Measurements from ENCODE around the gene ZNF330. TPM values are rescaled to one million over a fixed set of nuclear protein-coding genes. Genes with fewer than 3 reads are reported as not detected.
"Not testable (repeated sequence)": the region's sequence is repeated elsewhere in the genome, so short reads cannot be mapped to it uniquely, and the experiment has no call there.

ZNF330 gene
- polyA plus RNA-seq (ENCODE audit: insufficient read length in 12 of 12), result 10 to 100 TPM in 11 of 12 donors, not detected in 1; 25.8 to 42.0 (median 37.7) TPM
- long read RNA-seq, donor 1, partial matches to known transcripts, result 0 of 14 reads
- long read RNA-seq, donor 1, other reads (novel, unspliced or antisense), result 11 of 14 reads
- long read RNA-seq, donor 2, transcript ZNF330-207 (2 exons, 733 nt), result major isoform, 5 of 45 reads
- long read RNA-seq, donor 2, partial matches to known transcripts, result 34 of 45 reads
- long read RNA-seq, donor 2, other reads (novel, unspliced or antisense), result 6 of 45 reads
- long read RNA-seq, donor 3, partial matches to known transcripts, result 8 of 8 reads
- long read RNA-seq, donor 3, other reads (novel, unspliced or antisense), result 0 of 8 reads
- long read RNA-seq, donor 4, result 0 reads
- long read RNA-seq, donor 5, partial matches to known transcripts, result 6 of 20 reads
- long read RNA-seq, donor 5, other reads (novel, unspliced or antisense), result 12 of 20 reads
- long read RNA-seq, donor 6, result 0 reads
- long read RNA-seq, donor 7, partial matches to known transcripts, result 5 of 5 reads
- long read RNA-seq, donor 7, other reads (novel, unspliced or antisense), result 0 of 5 reads
- long read RNA-seq, donor 8, partial matches to known transcripts, result 14 of 26 reads
- long read RNA-seq, donor 8, other reads (novel, unspliced or antisense), result 10 of 26 reads
- long read RNA-seq, donor 9, result 0 reads
- long read RNA-seq, donor 10, partial matches to known transcripts, result 9 of 18 reads
- long read RNA-seq, donor 10, other reads (novel, unspliced or antisense), result 8 of 18 reads
- long read RNA-seq, donor 11, partial matches to known transcripts, result 7 of 18 reads
- long read RNA-seq, donor 11, other reads (novel, unspliced or antisense), result 9 of 18 reads

DNA sequence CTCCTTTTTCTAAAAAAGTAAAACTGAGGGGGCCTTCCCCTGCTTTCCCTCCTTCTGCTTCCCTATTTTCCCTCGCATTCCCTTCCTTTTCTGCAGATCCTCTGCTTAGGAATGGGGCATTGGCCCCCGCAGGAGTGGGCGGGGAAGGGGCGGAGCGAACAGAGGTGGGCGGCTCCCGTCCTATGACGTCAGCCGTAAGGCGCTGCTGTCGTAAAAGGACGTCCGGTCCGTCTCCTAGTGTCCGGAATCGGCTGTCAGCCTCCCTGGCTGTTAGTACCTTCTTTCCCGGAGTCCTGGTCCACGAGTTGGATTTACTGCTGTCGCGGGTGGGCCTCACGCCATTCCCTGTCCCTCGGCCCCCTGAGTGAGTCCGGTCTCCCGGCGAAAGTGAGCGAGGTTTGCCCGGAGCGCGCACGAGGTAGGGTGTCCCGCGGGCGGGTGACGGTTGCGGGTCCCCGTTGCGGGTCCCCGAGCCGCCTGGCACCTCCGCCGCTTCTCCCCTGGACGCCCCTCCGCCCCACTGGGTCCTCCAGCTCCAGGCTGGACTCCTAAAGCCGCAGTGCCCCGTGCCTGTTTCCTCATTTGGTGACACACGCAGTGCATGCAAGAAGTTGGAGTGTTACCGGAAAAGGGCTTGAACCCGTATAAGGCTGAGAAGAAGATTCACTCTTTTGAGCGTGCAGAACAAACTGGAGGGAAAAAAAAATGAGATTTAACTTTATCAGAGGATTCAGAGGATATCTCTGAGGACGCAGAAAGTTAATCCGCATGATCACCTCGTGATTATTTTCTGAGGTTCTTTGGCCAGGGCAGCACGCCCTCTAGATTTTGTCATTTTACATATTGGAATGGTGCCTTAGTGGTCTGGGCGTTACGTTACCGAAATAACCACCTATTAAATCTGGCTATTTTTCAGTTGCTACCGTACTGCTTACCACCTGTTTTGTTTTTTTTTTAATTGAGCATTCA lies at the start of gene ZNF330:
Gene ZNF330 (plus strand): TSS at position 205 of the 969 bp plus-strand sequence. CDS start 1,477 bp downstream, outside the sequence.
- DNase-seq, result peak; percentile 93

DNA sequence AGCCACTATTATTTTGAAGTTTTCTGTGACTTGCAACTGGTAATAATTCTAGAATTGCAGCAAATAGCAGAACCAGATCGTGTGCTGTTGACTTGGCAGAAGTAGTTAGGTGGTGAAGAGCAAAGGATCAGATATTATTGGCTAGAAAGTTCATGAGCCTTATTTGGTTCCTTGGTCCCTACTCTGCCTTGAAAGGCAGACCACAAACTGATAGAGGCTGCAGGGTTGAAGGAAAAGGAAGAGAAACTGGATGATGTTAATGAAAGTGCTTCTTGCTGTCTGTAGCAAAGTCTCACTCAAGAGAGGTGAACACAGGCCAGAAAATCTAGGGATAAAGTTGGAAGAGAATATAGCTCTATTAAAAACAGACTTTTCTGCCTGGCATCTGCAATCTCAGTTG lies 46.2 kb upstream of the ZNF330 start:
- no peak for DNase-seq

DNA sequence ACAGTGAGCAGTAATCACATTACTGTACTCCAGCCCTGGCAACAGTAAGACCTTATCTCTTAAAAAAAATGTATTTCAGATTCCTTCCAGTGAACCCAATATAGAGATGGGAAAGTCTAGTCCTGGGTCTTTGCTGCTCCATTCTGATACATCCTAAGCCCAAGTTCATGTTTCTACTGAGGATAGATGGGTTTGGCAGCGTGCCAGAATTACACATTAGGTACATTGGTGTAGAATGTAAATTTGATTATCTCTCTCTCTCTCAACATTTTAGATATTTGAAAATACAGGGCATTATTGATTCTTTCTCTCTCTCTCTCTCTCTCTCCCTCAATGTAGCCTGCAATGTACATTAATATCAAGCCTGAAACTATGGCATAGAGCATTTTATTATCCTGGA lies 43.5 kb upstream of the ZNF330 start:
- no peak for DNase-seq

DNA sequence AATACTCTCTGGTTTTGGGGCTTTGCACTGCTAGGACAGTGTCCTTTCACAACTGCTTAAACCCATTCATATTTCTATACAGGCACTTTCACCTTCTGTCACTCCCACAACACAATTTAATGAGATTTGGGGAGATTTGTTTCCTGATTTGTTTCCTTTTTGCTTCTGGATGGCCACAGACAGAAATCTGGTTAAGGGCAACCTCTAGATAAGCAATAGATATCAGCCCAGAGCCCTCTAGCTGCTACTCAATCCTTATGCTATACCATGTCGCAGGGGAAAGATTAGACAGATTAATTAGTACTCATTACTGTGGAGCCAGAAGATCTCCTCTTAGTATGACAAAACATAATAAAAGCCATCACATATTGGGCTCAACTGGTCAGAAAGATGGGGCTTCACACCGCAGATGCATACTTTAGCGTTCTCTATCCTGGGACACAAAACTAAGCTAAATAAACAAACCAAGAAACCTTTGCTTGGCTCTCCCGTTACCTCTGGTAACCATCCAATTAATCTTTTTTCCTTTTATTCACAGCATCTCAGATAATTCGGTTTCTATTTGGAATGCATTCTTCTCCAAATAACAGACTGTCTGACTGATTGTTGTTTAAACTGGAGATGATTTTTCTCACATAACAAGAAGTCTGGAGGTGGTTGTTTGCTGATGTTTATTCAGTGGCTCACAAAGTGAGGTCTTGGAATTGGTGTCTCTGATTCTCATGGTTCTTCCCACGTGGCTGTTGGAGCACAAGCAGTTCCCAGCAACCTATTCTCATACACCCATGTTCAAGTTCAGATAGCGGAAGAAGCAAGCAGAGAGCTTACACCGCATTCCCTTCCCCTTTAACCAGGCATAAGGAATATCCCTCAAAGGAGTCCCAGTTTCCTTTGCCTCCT lies 41.0 kb upstream of the ZNF330 start:
- DNase-seq, result no peak

DNA sequence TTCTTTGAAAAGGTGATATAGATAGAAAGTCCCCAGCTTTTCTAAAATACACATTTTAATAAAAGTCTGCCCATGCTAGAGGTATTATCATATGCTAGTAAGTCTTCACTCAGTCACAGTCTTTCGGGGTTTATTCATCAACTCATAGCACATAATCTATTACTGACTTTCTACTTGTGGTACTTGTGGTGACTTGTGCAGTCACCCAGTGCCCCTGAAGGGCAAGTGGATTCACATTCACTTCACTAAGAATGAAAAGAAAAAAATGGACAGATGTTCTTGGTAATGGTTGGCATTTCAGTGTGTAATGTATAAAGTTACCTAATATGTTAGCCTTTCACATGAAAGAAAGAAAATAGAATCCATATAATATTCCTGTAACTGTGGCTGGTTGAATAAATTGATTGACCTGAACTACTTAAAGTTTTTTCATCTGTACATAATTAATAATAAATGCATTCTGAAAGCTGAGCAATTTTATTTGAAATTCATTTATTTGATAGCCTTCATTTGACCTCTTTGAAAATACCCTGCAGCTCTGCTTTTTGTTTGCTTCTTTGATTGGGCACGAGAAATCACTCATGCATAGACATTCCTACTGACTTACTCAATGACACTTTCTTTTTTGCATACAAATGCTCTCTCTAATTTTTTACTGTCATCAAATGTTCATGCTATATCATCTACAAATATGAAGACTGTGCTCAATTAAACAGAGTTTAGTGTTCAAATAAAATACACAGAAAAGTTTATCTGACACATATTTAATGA lies 39.5 kb upstream of the ZNF330 start:
- DNase-seq, result no peak

DNA sequence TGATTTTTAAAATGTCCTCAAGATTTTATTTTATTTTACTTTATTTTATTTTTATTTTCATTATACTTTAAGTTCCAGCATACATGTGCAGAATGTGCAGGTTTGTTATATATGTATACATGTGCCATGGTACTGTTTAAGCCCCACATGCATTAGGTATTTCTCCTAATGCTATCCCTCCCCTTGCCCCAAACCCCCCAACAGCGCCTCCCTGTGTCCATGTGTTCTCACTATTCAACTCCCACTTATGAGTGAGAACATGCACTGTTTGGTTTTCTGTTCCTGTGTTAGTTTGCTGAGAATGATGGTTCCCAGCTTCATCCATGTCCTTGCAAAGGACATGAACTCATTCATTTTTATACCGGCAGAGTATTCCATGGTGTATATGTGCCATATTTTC lies 37.2 kb upstream of the ZNF330 start:
- DNase-seq, result not testable (repeated sequence)

DNA sequence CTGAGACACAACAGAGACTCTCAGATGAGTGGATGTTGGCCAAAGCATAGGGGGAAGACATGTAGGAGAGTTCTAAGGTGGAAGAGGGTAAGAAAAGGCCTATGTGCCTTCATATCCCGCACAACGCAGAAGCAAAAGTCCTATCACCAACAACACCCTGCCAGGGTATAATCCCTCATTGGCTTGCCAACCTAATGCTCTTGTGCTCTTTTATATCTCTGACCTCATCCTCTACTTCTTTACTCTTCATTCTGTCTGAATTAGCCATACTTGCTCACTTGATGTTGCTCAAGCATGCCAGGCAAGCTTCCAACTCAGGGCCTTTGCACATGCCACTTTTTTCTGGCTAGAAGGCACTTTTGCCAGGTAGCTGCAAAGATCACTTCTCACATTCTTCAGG lies 28.1 kb upstream of the ZNF330 start:
- DNase-seq, result no peak

DNA sequence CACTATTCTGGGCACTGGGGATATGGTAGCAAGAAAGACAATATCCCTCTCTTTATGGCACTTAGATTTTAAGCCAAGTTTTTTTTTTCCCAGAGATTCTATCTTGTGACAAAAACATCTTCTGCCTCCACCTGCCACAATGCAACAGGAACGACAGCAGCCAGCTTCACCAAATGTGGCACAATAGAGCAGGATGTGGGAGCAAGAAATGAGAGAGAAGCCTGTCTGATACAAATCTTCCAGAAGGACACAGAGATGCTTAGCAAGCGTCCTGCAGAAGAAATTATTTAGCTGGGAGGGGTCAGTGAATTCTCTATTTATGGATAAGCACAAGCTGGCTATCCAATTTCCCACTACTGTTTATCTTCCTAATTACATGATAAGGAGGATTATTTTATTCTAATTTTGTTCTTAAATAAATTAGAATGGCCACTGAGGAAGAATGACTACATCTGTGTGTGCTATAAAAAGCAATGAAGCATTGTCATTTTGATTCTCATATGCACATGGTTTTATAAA lies 27.1 kb upstream of the ZNF330 start:
- no peak for DNase-seq

DNA sequence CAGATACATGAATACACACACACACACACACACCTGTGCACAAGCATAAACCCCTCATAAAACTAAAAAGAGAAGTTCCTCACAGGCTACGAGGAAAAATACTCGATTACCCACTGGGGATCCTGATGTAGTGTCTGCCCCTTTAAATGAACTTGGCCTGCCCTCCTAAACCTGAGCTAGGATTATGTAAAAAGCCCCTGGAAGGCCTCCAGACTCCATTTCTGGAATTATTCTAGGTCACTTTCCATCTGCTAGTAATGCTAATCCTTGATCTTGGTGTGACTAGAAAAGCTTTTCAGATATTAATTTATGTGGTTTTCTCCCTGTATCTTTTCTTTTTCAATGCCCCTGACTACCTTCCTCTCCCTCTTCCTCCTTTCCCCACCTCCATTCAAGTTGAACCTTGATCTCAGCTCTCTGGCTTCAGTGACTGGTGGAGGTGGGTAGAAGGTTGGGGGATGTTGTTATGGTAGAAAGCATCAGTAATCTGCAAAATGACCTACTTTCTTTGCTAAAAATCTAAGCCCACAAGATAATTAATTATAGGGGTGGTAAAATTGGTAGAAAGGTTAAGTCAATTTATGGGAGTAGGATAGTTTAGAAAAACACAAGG lies 25.5 kb upstream of the ZNF330 start:
- DNase-seq, result peak; percentile 10

DNA sequence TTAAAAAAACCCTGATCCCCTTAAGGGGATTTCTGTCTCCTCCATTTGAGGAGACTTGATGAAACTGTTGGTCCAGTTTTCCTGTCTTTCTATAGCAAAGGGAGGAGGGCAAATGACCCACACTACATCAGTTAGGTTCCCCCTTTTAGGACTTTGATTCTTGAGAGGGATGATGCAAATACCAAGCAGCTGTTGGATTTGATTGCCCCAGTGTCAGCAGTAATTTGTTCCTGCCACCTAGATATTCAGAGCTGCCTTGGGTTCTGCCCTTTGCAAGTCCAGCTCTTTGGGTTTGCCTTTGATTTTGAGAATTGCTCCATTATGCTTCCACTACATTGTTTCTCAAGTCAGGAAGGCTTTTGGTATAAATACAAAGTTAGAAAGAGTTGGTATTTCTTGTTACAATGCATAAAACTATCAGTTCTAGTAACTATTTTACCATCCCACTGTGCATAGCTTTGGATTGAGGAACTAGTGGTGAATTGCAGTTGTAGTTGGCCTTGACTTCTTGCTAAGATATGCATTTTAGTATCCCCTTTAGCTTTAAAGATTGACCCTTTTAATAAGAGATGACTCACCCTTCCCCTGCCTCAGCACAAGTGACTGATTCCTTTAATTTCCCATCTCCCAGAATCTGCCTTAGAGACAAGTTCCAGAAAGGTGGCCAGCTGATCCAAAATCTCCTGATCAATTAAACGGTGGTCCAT lies 24.3 kb upstream of the ZNF330 start:
- DNase-seq, result no peak

DNA sequence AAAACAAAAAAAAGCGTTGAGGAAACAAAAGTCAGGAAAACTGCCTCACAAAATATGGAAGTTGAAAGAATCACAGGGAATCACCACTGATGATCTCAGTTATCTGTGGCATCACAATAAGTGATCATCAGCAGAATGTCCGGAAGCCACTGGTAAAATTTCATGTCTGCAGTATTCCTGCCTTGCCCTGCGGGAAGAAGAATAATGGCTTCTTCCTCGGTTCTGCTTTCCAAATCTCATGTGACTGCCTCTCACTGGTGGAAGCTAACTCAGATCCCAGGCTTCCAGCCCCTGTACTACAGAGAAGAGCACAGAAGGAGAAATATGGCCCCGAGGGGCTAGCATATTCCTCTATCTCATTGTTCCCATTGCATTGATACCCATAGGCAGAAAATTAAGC lies 12.7 kb upstream of the ZNF330 start:
- no peak for DNase-seq

DNA sequence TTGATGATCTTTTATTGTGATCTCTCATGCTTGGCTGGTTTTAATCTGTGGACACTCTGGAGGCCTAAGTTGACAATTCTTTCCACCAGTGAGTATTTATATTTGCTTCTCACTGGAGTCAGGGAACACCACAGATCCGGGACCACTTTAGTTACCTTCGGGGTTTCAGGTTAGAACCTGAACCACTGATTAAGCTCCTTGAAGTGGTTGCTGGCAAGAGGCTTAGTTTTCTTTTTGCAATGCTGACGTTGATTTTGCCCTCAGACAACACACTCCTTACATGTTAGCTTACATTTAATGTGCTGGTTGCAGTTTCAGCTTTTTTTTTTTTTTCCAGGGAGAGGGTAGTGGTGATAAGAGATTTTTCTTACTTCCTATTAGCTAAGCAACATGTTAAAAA lies 10.5 kb upstream of the ZNF330 start:
- no peak for DNase-seq

DNA sequence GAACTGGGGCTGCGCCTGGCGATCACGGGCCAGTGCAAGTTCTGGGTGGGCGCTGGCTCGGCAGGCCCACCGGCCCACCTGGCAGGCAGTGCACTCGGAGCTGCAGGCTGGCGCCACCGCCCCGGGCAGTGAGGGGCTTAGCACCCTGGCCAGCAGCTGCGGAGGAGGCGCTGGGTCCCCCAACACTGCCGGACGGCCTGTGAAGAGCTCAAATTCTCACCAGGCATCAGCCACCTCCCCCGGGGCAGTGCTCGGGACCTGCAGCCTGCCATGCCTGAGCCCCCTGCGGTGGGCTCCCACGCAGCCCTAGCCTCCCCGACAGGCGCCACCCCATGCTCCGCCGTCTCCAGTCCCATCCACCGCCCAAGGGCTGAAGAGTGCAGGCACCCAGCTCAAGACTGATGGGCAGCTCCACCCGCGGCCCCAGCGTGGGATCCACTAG lies 7.1 kb upstream of the ZNF330 start:
- DNase-seq, result no peak

DNA sequence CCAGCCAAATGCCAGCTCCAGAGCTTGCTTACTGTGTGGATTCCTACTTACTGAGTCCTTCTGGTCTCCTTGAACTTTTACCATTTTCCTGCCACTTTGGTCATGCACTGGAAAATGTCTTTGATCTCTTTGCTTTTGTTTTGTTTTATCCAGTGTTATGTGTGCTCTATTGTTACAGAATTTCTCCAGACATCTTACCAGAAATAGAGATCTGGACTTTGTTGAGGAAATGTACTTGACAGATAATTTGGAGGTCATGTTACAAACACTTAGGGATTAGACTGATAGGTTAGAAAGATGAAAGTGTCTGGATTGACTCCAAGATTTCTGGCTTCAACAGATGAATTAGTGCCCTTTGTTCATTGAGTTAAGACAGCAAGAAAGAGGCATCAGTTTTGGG lies 5.7 kb upstream of the ZNF330 start:
- DNase-seq, result no peak

DNA sequence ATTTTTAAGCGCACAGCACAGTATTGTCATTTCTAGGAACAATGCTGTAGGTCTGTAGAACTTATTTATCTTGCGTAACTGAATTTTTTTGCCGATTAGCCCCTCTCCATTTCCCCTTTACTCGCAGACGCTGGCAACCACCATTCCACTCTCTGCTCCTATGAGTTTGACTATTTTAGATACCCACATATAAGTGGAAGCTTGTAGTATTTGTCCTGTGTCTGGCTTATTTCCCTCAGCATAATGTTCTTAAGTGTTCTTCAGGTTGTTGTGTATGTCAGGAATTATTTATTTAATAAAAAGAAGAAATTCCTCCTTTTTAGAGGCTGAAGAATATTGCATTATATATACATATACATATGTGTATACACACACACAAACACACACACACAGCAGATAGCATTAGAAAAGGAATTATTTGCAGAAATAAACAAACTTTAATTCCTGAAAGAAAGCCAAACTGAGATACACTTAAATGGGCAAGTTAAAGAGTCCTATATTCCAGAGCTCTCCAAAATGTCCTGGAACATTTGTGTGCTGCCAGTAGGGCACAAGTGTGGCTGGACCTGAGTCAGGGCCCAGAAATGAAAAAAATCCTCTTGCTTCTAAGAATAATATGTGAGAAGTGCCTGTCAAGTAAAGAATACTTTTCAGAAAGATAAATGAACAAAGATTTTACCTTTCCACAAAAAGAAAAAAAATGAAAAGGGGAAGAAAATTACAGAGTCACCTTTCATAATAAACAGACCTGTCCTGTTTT lies 4.5 kb upstream of the ZNF330 start:
- no peak for DNase-seq

DNA sequence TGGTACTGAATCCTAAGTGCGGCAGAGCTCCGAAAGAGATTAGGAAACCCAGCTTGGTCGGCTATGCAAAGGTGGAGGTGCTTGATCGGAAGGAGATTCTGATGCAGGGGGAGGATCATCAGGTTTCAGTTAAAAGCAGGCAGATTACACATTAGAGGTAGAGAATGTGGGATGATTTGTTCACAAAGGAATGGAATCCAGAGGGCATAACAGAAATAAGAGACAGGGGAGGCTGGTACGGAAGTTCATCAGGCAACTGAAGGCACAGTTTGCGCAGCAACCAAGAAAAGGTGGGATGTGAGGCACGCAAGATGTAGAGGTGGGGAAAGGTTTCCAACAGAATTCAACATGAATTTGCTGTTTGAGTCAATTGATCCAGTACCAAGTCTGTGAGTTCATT lies 424 bp upstream of the ZNF330 start:
- no peak for DNase-seq

DNA sequence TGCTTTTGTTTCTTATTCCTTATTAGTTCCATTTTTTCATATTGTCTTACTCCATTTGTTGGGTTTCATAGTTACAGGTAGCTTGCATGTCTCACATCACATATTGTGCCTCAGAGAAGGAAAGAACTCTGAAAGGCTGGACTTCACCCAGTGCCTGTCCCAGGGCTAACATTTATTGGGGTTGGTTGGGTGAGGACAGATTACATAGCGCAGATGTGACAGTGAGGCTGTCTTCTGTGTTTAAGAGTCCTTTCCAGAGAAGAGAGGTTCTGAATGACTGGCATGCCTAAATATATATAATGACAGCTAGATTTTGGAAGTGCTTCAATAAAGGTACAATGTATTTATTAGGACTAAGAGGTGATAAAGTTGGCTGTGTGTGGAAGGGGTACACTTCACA lies 2.7 kb downstream of the ZNF330 start:
- DNase-seq, result no peak

DNA sequence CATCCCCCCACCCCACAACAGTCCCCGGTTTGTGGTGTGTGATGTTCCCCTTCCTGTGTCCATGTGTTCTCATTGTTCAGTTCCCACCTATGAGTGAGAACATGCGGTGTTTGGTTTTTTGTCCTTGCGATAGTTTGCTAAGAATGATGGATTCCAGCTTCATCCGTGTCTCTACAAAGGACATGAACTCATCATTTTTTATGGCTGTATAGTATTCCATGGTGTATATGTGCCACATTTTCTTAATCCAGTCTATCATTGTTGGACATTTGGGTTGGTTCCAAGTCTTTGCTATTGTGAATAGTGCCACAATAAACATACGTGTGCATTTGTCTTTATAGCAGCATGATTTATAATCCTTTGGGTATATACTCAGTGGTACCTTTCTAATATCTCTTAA lies 6.6 kb downstream of the ZNF330 start:
- not testable (repeated sequence) for DNase-seq
